ENCODE results near the gene CCDC39. TPM values are rescaled to one million over a fixed set of nuclear protein-coding genes. Genes with fewer than 3 reads are reported as not detected.
A peak's percentile ranks its signal among the peaks of the same experiment; 100 is the strongest.
"Not testable (repeated sequence)": the region's sequence is repeated elsewhere in the genome, so short reads cannot be mapped to it uniquely, and the experiment has no call there.

Gene CCDC39
- total RNA-seq, 1 donor from 2014 or later = not detected

- Mint-ChIP-seq H3K27ac (ENCODE audit: unreplicated experiment) (no peak overlapping the region), H3K36me3 (ENCODE audit: low read depth, unreplicated experiment) (no peaks in the 10 kb centered on the region), H3K9me3 (ENCODE audit: unreplicated experiment) (no peaks in the 10 kb centered on the region), H3K4me1 (ENCODE audit: low read depth, unreplicated experiment) (no peaks in the 10 kb centered on the region), H3K4me3 (ENCODE audit: unreplicated experiment) (no peak overlapping the region), H3K27me3 (ENCODE audit: low read depth, unreplicated experiment) (no peaks in the 10 kb centered on the region)
- Histone ChIP-seq H3K4me3 (ENCODE audit: insufficient read depth, low read depth, low read length) (no peak overlapping the region), H3K4me2 (ENCODE audit: low read length) (no peak overlapping the region), H4K20me1 (ENCODE audit: insufficient read depth, low read length) (no peaks in the 10 kb centered on the region), H3K4me1 (ENCODE audit: insufficient read depth, low read length) (no peaks in the 10 kb centered on the region), H3K27ac (ENCODE audit: low read depth, low read length) (no peak overlapping the region), H3K27me3 (ENCODE audit: insufficient read depth, low read length) (no peaks in the 10 kb centered on the region), H3K36me3 (ENCODE audit: insufficient read depth, low read length) (peaks cover 4% of the 10 kb centered on the region), H3K9me3 (ENCODE audit: insufficient read depth, low read depth, low read length) (no peaks in the 10 kb centered on the region), H3K9ac (ENCODE audit: low read length) (no peak overlapping the region), H2AFZ (ENCODE audit: low read depth, low read length) (no peak overlapping the region), H3K79me2 (ENCODE audit: insufficient read depth, low read length) (peaks cover 2% of the 10 kb centered on the region)
- FAIRE-seq (no peak), DNase-seq (ENCODE audit: low read depth) (peak; percentile 53)
- TF ChIP-seq EZH2 (IDR thresholded peaks at IDR 0.05; ENCODE audit: insufficient read depth, low read length) (no peak), CTCF (IDR thresholded peaks at IDR 0.05; ENCODE audit: insufficient read depth, low read depth, low read length) (no peak)
Measured at GRCh38 chr3:180619723-180620122, 59.6 kb downstream of the CCDC39 start.

GRCh38 chr3:180618563-180618962 lies 60.7 kb downstream of the CCDC39 start:
- H3K4me1 ChIP-seq (ENCODE audit: insufficient read depth, low read length); H3K9me3 Mint-ChIP-seq (ENCODE audit: unreplicated experiment); H3K9me3 ChIP-seq (ENCODE audit: insufficient read depth, low read depth, low read length); H2AFZ ChIP-seq (ENCODE audit: low read depth, low read length); H3K27ac ChIP-seq (ENCODE audit: low read depth, low read length); H3K4me3 ChIP-seq (ENCODE audit: insufficient read depth, low read depth, low read length); H4K20me1 ChIP-seq (ENCODE audit: insufficient read depth, low read length); H3K36me3 ChIP-seq (ENCODE audit: insufficient read depth, low read length); H3K4me1 Mint-ChIP-seq (ENCODE audit: low read depth, unreplicated experiment); H3K27ac Mint-ChIP-seq (ENCODE audit: unreplicated experiment); FAIRE-seq; H3K27me3 Mint-ChIP-seq (ENCODE audit: low read depth, unreplicated experiment); H3K4me3 Mint-ChIP-seq (ENCODE audit: unreplicated experiment); H3K27me3 ChIP-seq (ENCODE audit: insufficient read depth, low read length); H3K36me3 Mint-ChIP-seq (ENCODE audit: low read depth, unreplicated experiment); H3K4me2 ChIP-seq (ENCODE audit: low read length); H3K9ac ChIP-seq (ENCODE audit: low read length); DNase-seq (ENCODE audit: low read depth); H3K79me2 ChIP-seq (ENCODE audit: insufficient read depth, low read length): not testable (repeated sequence)

GRCh38 chr3:180617049-180617448 lies 62.2 kb downstream of the CCDC39 start:
- peaks cover 16% of the 10 kb centered on the region for H3K36me3 ChIP-seq (ENCODE audit: insufficient read depth, low read length)
- no peaks in the 10 kb centered on the region for H4K20me1 ChIP-seq (ENCODE audit: insufficient read depth, low read length)
- no peaks in the 10 kb centered on the region for H3K4me1 ChIP-seq (ENCODE audit: insufficient read depth, low read length)
- FAIRE-seq (no peak), DNase-seq (ENCODE audit: low read depth) (no peak)
- no peaks in the 10 kb centered on the region for H3K9me3 ChIP-seq (ENCODE audit: insufficient read depth, low read depth, low read length)
- no peaks in the 10 kb centered on the region for H3K4me1 Mint-ChIP-seq (ENCODE audit: low read depth, unreplicated experiment)
- H3K36me3 Mint-ChIP-seq (ENCODE audit: low read depth, unreplicated experiment) = no peaks in the 10 kb centered on the region
- H3K79me2 ChIP-seq (ENCODE audit: insufficient read depth, low read length) = no peaks in the 10 kb centered on the region
- no peaks in the 10 kb centered on the region for H3K27me3 ChIP-seq (ENCODE audit: insufficient read depth, low read length)
- no peaks in the 10 kb centered on the region for H3K9me3 Mint-ChIP-seq (ENCODE audit: unreplicated experiment)
- no peak overlapping the region for H3K4me3 Mint-ChIP-seq (ENCODE audit: unreplicated experiment)
- H2AFZ ChIP-seq (ENCODE audit: low read depth, low read length) = no peak overlapping the region
- H3K27ac Mint-ChIP-seq (ENCODE audit: unreplicated experiment) = no peak overlapping the region
- H3K27me3 Mint-ChIP-seq (ENCODE audit: low read depth, unreplicated experiment) = no peaks in the 10 kb centered on the region
- no peak overlapping the region for H3K4me2 ChIP-seq (ENCODE audit: low read length)
- H3K4me3 ChIP-seq (ENCODE audit: insufficient read depth, low read depth, low read length) = no peak overlapping the region
- H3K27ac ChIP-seq (ENCODE audit: low read depth, low read length) = no peak overlapping the region
- H3K9ac ChIP-seq (ENCODE audit: low read length) = no peak overlapping the region
- no peak for TF ChIP-seq EZH2 (IDR thresholded peaks at IDR 0.05; ENCODE audit: insufficient read depth, low read length)
- no peak for TF ChIP-seq CTCF (IDR thresholded peaks at IDR 0.05; ENCODE audit: insufficient read depth, low read depth, low read length)

Data from astrocyte (in vitro differentiated cells and primary cell).